Measurements from ENCODE around the gene SPOCK1. TPM values are rescaled to one million over a fixed set of nuclear protein-coding genes. Genes with fewer than 3 reads are reported as not detected.

The SPOCK1 gene
- total RNA-seq, 1 experiment from 2014 or later: 9.8 TPM

DNA sequence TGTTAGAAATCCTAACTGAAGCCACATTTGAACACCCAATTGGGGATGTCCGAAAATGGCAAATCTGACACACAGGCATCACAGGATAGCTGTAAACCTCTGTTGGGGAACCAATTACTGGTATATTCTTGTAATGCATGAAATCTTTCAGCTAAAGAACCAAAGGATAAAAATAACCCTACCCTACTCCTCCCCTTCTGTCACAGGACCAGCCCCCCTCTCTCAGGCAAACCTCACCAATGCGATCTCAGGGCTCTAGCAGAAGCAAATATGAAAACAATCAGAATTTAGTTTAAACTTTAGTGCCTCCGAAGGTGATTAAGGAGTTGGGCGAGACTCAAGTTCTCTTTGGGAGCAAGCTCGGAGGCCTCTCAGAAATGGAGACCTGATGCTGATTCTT is 499.3 kb downstream of the SPOCK1 start:
- Histone ChIP-seq H3K27me3 (ENCODE audit: low read length) (no peaks in the 10 kb centered on the region), H3K4me1 (ENCODE audit: insufficient read depth, low read length) (no peaks in the 10 kb centered on the region), H3K9me3 (ENCODE audit: low read length) (no peaks in the 10 kb centered on the region), H3K79me2 (ENCODE audit: low read length) (no peaks in the 10 kb centered on the region), H3F3A (ENCODE audit: low read length, unreplicated experiment) (no peaks in the 10 kb centered on the region), H3K4me3 (ENCODE audit: low read length) (no peak overlapping the region), H4K20me1 (ENCODE audit: low read length) (no peaks in the 10 kb centered on the region), H3K36me3 (ENCODE audit: low read depth, low read length) (no peaks in the 10 kb centered on the region), H3K9ac (ENCODE audit: low read length) (no peak overlapping the region), H3K4me2 (ENCODE audit: low read length) (no peak overlapping the region), H2AFZ (ENCODE audit: low read length) (no peak overlapping the region), H3K9me2 (replicated peaks; ENCODE audit: low read length) (no peaks in the 10 kb centered on the region), H3K27ac (ENCODE audit: low read length) (no peak overlapping the region)
- no peak for DNase-seq
- no peak for ATAC-seq
- no TSS peak for BruUV-seq (replicated peaks)
- CTCF ChIA-PET: no interaction called here
- POLR2A ChIA-PET (ENCODE audit: unreplicated experiment): no interaction called here
- TF ChIP-seq EZH2 (IDR thresholded peaks at IDR 0.05; ENCODE audit: low read length, unreplicated experiment) (no peak), EZH2phosphoT487 (IDR thresholded peaks at IDR 0.05; ENCODE audit: borderline replicate concordance, low read length) (no peak)
- TF ChIP-seq, protein P1, sequence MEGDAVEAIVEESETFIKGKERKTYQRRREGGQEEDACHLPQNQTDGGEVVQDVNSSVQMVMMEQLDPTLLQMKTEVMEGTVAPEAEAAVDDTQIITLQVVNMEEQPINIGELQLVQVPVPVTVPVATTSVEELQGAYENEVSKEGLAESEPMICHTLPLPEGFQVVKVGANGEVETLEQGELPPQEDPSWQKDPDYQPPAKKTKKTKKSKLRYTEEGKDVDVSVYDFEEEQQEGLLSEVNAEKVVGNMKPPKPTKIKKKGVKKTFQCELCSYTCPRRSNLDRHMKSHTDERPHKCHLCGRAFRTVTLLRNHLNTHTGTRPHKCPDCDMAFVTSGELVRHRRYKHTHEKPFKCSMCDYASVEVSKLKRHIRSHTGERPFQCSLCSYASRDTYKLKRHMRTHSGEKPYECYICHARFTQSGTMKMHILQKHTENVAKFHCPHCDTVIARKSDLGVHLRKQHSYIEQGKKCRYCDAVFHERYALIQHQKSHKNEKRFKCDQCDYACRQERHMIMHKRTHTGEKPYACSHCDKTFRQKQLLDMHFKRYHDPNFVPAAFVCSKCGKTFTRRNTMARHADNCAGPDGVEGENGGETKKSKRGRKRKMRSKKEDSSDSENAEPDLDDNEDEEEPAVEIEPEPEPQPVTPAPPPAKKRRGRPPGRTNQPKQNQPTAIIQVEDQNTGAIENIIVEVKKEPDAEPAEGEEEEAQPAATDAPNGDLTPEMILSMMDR (conservative IDR thresholded peaks at IDR 0.05; ENCODE audit: low read depth, low read length): no peak
- intact Hi-C loops (cut with micrococcal nuclease): no loop called here

DNA sequence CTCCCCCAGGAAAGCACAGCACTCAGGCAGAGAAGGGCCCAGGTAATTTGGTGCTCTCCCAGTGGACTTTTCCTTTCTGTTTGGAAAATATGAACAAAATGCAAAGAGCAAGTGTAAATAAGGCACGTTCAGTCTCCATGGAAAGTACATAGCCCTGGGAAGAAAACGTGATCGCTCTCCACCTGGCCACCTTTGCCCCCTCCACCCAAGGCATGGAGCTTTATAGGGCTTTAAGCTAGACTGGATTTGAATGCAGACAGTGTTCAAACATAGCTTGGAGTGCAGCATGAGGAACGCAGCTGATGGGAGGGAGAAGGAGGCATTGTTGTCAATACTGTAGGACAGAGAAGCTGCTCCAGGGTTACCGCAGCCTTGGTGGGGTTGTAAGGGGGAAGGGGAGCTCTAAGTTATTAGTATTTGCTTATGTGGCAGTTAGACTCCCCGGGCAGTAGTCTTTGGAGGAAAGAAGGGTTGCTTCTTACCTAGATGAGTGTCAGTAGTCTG is 500.2 kb downstream of the SPOCK1 start:
- Histone ChIP-seq H4K20me1 (ENCODE audit: low read length) (no peaks in the 10 kb centered on the region), H3K9ac (ENCODE audit: low read length) (no peak overlapping the region), H3F3A (ENCODE audit: low read length, unreplicated experiment) (no peaks in the 10 kb centered on the region), H3K9me3 (ENCODE audit: low read length) (no peaks in the 10 kb centered on the region), H3K4me2 (ENCODE audit: low read length) (no peak overlapping the region), H3K79me2 (ENCODE audit: low read length) (no peaks in the 10 kb centered on the region), H3K27me3 (ENCODE audit: low read length) (no peaks in the 10 kb centered on the region), H3K9me2 (replicated peaks; ENCODE audit: low read length) (no peaks in the 10 kb centered on the region), H3K36me3 (ENCODE audit: low read depth, low read length) (no peaks in the 10 kb centered on the region), H3K27ac (ENCODE audit: low read length) (no peak overlapping the region), H3K4me3 (ENCODE audit: low read length) (no peak overlapping the region), H2AFZ (ENCODE audit: low read length) (no peak overlapping the region), H3K4me1 (ENCODE audit: insufficient read depth, low read length) (no peaks in the 10 kb centered on the region)
- ChIA-PET POLR2A (ENCODE audit: unreplicated experiment) (no interaction called here), CTCF (no interaction called here)
- no TSS peak for BruUV-seq (replicated peaks)
- TF ChIP-seq, protein P1 (conservative IDR thresholded peaks at IDR 0.05; ENCODE audit: low read depth, low read length): no peak
- TF ChIP-seq EZH2phosphoT487 (IDR thresholded peaks at IDR 0.05; ENCODE audit: borderline replicate concordance, low read length): no peak
- no peak for TF ChIP-seq EZH2 (IDR thresholded peaks at IDR 0.05; ENCODE audit: low read length, unreplicated experiment)
- ATAC-seq (no peak), DNase-seq (no peak)
- intact Hi-C loops (cut with micrococcal nuclease): no loop called here

DNA sequence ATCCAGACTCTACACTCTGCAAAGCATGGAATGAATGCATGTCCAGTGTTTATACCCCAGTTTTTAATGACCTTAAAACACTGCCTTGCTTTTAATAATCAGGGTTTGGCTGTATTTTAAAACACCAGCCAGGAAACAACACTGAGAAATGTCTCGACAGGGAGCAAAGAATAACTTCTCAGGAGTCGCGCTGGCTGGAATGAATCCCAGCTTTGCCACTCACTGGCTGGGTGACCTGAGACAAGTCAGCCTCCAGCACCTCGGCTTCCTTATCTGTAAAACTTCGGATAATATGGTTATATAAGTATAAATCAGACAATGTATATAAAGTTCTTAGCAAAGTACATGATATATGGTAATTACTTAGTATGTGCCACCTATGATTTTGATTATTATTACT is 505.0 kb downstream of the SPOCK1 start:
- ChIA-PET CTCF (no interaction called here), POLR2A (ENCODE audit: unreplicated experiment) (no interaction called here)
- Histone ChIP-seq H3K9ac (ENCODE audit: low read length) (no peak overlapping the region), H3K4me2 (ENCODE audit: low read length) (no peak overlapping the region), H3K4me1 (ENCODE audit: insufficient read depth, low read length) (no peaks in the 10 kb centered on the region), H3K79me2 (ENCODE audit: low read length) (no peaks in the 10 kb centered on the region), H3K9me2 (replicated peaks; ENCODE audit: low read length) (no peaks in the 10 kb centered on the region), H3K4me3 (ENCODE audit: low read length) (no peak overlapping the region), H3K9me3 (ENCODE audit: low read length) (no peaks in the 10 kb centered on the region), H2AFZ (ENCODE audit: low read length) (no peak overlapping the region), H3K36me3 (ENCODE audit: low read depth, low read length) (no peaks in the 10 kb centered on the region), H3K27me3 (ENCODE audit: low read length) (no peaks in the 10 kb centered on the region), H3K27ac (ENCODE audit: low read length) (no peak overlapping the region), H4K20me1 (ENCODE audit: low read length) (no peaks in the 10 kb centered on the region), H3F3A (ENCODE audit: low read length, unreplicated experiment) (no peaks in the 10 kb centered on the region)
- TF ChIP-seq, protein P1 (conservative IDR thresholded peaks at IDR 0.05; ENCODE audit: low read depth, low read length): no peak
- TF ChIP-seq EZH2phosphoT487 (IDR thresholded peaks at IDR 0.05; ENCODE audit: borderline replicate concordance, low read length) (no peak), EZH2 (IDR thresholded peaks at IDR 0.05; ENCODE audit: low read length, unreplicated experiment) (no peak)
- BruUV-seq (replicated peaks): no TSS peak
- no peak for DNase-seq
- ATAC-seq: no peak
- intact Hi-C loops (cut with micrococcal nuclease): no loop called here
